Cardiac muscle cell (in vitro differentiated cells and primary cell): ENCODE results near the gene ANTXR2. TPM values are rescaled to one million over a fixed set of nuclear protein-coding genes. Genes with fewer than 3 reads are reported as not detected.

Experiments used
- DNase-seq, 2 donors: peaks; one replicate each; pipeline versions ENCODE4 v3.0.0 to v3.0.0-alpha.2; 2010 to 2017; ENCODE audit warnings: low read depth in 1 of 2, low spot score in 1 of 2
- H3K27ac ChIP-seq: fragments of 200-600 bp; sonication (generic); 2 replicates; pipeline ENCODE4 v1.5.1; 2016
- H3K27me3 ChIP-seq: fragments of 200-600 bp; sonication (generic); 2 replicates; pipeline ENCODE4 v1.6.0; 2016; ENCODE audit warnings: control low read depth
- H3K36me3 ChIP-seq: fragments of 200-600 bp; sonication (generic); 2 replicates; pipeline ENCODE4 v1.5.1; 2016; ENCODE audit warnings: control low read depth
- H3K4me1 ChIP-seq: fragments of 200-600 bp; sonication (generic); 2 replicates; pipeline ENCODE4 v1.8.1; 2017; ENCODE audit warnings: low read depth, mild to moderate bottlenecking, mixed run types
- H3K4me3 ChIP-seq: fragments of 200-600 bp; sonication (generic); 2 replicates; pipeline ENCODE4 v1.5.1; 2016; ENCODE audit warnings: mild to moderate bottlenecking
- H3K9me3 ChIP-seq: fragments of 200-600 bp; sonication (generic); 2 replicates; pipeline ENCODE4 v1.5.1; 2017; ENCODE audit warnings: low read depth, mild to moderate bottlenecking, control low read depth
- polyA plus RNA-seq: library from polyadenylated mRNA; unstranded; fragments of >200 nt; fragmentation: Nextera tagmentation; extraction: Ambion mirVana; gene quantifications from 2 replicates; pipeline ENCODE4 v1.2.1, GENCODE V29; 2016
- total RNA-seq: library from RNA; depleted of rRNA; stranded (reverse); fragments of >200 nt; gene quantifications from 2 replicates; pipeline ENCODE4 v1.2.3, GENCODE V29; 2016
- TF ChIP-seq, protein P1 (sequence below): IDR thresholded peaks from 2 replicates; pipeline ENCODE4 v1.5.1; 2012; ENCODE audit warnings: low read depth, mild to moderate bottlenecking, low read length

Gene ANTXR2
- total and polyA plus RNA-seq, 2 experiments from 2014 or later, result 70.6 to 79.6 TPM

DNA sequence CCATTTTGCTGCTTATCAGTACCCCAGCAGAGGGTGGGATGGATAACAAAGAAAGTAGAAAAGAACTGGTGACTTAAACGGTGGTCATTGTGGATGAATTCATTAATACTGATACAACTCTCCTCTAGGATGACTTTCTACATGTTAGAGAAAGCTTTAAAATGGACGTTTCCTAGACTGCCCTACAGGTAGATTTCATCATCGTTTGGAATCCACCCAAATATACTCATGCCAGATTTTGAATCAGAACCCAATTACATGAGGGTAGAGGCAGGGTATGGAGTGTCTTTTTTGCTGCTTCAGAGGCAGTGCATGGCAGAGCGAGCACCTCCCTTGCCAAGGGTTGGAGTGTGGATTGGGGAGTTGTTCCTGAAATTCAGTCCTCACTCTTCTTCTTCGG, 13.3 kb upstream of the ANTXR2 start:
- no peaks in the 10 kb centered on the region for H3K9me3 ChIP-seq
- H3K36me3 ChIP-seq, result no peaks in the 10 kb centered on the region
- no peak overlapping the region for H3K27ac ChIP-seq
- H3K27me3 ChIP-seq, result no peaks in the 10 kb centered on the region
- TF ChIP-seq, protein P1, sequence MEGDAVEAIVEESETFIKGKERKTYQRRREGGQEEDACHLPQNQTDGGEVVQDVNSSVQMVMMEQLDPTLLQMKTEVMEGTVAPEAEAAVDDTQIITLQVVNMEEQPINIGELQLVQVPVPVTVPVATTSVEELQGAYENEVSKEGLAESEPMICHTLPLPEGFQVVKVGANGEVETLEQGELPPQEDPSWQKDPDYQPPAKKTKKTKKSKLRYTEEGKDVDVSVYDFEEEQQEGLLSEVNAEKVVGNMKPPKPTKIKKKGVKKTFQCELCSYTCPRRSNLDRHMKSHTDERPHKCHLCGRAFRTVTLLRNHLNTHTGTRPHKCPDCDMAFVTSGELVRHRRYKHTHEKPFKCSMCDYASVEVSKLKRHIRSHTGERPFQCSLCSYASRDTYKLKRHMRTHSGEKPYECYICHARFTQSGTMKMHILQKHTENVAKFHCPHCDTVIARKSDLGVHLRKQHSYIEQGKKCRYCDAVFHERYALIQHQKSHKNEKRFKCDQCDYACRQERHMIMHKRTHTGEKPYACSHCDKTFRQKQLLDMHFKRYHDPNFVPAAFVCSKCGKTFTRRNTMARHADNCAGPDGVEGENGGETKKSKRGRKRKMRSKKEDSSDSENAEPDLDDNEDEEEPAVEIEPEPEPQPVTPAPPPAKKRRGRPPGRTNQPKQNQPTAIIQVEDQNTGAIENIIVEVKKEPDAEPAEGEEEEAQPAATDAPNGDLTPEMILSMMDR, result no peak
- DNase-seq, result no peak
- no peak overlapping the region for H3K4me3 ChIP-seq
- no peaks in the 10 kb centered on the region for H3K4me1 ChIP-seq

DNA sequence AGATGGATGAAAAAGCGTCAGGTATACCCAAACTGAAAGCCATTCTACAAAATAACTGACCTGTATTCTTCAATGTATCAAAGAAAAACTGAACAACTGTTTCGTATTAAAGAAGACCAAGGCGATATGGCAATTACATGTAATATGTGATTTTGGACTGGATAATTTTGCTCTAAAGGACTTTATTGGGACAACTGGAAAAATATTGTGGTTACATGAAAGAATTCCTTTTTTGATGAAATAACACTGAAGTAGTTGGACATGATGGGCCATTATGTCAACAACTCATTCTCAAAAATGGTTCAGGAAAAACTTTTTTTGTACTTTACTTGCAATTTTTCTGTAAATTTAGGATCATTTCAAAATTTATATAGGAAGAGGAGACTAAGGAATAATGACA, 12.1 kb upstream of the ANTXR2 start:
- TF ChIP-seq, protein P1, result no peak
- Histone ChIP-seq H3K9me3 (no peaks in the 10 kb centered on the region), H3K4me1 (no peaks in the 10 kb centered on the region), H3K27ac (no peak overlapping the region), H3K27me3 (no peaks in the 10 kb centered on the region), H3K36me3 (no peaks in the 10 kb centered on the region), H3K4me3 (no peak overlapping the region)
- no peak for DNase-seq

DNA sequence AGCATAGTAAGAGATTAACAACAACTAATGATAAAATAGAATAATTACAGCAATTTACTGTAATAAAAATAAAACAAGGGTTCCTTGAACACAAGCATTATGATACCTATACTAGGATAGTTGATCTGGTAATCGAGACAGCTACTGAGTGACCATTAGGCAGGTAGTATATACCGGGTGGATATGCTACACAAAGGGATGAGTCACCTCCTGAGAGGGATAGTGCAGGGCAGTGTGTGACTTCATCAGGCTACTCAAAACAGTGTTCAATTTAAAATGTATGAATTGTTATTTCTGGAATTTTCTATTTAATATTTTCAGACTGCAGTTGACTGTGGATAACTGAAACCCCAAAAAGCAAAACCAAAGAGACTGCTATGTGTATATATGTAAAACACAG, 9.7 kb upstream of the ANTXR2 start:
- DNase-seq, result no peak
- Histone ChIP-seq H3K4me3 (no peak overlapping the region), H3K9me3 (no peaks in the 10 kb centered on the region), H3K27me3 (no peaks in the 10 kb centered on the region), H3K4me1 (no peaks in the 10 kb centered on the region), H3K36me3 (no peaks in the 10 kb centered on the region), H3K27ac (no peak overlapping the region)
- TF ChIP-seq, protein P1, result no peak

DNA sequence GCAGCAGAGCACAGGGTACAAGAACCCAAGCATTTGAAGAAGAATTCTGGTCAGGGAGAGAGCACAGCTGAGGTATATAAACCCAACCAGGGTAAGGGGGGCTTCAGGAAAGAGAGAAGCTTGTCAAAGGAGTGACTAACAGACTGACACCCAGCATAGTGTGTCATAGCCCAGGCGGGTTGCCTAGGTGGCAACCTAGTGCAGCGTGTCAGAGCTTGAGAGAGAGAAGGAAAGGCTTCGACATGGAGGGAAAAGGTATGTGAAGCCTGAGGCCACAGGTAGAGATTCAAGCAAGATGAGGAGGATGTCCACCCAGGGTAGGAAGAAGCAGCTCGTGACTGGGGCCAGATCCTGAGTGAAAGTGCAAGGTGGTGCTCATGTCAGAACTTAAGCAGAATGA, 8.5 kb upstream of the ANTXR2 start:
- Histone ChIP-seq H3K4me1 (no peaks in the 10 kb centered on the region), H3K9me3 (no peaks in the 10 kb centered on the region), H3K36me3 (no peaks in the 10 kb centered on the region), H3K4me3 (no peak overlapping the region), H3K27me3 (no peaks in the 10 kb centered on the region), H3K27ac (no peak overlapping the region)
- DNase-seq, result no peak
- TF ChIP-seq, protein P1, result no peak

DNA sequence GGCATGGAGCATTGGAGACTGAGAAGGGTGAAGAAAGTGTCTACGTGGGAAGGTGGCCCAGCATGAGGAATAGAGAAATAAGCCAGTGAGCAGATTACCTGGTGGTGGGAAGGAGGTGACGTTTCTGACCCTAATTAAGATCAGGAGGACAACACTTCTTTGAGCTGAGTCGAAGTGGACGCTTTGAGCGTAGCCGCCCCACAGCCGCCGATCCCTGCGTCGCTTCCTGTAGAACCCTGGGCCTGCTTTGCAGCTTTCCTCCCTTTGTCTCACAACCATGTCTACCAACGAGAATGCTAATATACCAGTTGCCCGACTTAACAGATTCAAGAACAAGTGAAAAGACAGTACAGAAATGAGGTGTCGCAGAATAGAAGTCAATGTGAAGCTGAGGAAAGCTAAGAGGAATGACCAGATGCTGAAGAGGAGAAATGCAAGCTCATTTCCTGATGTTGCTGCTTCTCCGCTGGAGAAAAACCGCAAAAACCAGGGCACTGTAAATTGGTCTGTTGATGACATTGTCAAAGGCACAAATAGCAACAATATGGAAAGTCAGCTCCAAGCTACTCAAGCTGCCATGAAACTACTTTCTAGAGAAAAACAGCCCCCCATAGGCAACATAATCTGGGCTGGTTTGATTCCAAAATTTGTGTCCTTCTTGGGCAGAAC, 6.4 kb upstream of the ANTXR2 start:
- Histone ChIP-seq H3K4me3 (no peak overlapping the region), H3K27ac (no peak overlapping the region), H3K9me3 (no peaks in the 10 kb centered on the region), H3K27me3 (no peaks in the 10 kb centered on the region), H3K4me1 (no peaks in the 10 kb centered on the region), H3K36me3 (no peaks in the 10 kb centered on the region)
- TF ChIP-seq, protein P1, result no peak
- no peak for DNase-seq
